ENCODE results near the gene IL4R.

Gene IL4R

DNA sequence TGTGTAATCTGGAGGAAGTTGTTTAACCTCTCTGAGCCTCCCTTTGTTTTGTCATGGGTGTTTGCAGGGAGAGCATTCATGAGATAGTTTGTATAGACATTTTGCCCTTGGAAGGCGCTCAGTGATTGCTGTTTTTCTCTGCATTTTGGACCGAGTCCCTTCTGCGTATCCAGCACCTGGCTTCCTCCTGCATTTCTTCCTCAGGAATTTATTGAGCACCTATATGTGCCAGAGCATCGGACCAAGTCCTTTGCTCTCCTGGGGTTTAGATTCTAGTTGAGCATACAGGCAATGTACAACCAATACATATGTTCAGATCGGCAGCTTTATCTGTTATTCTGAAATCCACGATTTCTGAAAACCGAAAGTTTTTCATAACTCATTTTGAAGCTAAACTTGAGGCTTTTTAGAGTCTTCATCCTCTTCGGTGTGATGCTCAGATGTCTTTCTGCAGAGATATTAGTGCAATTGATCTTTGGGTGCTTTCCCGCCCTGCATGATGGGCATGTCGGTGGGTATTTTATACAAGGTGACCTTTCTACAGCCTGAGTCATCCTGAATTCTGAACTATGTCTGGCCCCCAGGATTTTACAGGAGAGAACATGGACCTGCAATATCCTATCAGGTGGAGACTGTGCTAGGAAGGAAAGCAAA, 4.1 kb downstream of the IL4R start:
- no peak overlapping the region for H3K27ac ChIP-seq (ENCODE audit: low read length)

GRCh38 chr16:27318392-27319256, 4.8 kb downstream of the IL4R start:
- peaks cover 9% of the 10 kb centered on the region for H3K4me1 ChIP-seq (ENCODE audit: insufficient read depth, low read length)
- H3K36me3 ChIP-seq (ENCODE audit: insufficient read depth, low read depth, low read length): no peaks in the 10 kb centered on the region
- H3K4me3 ChIP-seq (ENCODE audit: low read length): no peak overlapping the region
- H3K9ac ChIP-seq (ENCODE audit: low read depth, low read length): no peak overlapping the region
- H3K9me3 ChIP-seq (ENCODE audit: insufficient read depth, low read depth, low read length): no peaks in the 10 kb centered on the region
- peaks cover 12% of the 10 kb centered on the region for H3K27me3 ChIP-seq (ENCODE audit: insufficient read depth, low read length)
- no peak overlapping the region for H3K27ac ChIP-seq (ENCODE audit: low read length)

More for the DNA sequence above, 4.1 kb downstream of the IL4R start:
- Histone ChIP-seq H3K9ac (ENCODE audit: low read depth, low read length) (no peak overlapping the region), H3K36me3 (ENCODE audit: insufficient read depth, low read depth, low read length) (no peaks in the 10 kb centered on the region), H3K27me3 (ENCODE audit: insufficient read depth, low read length) (peaks cover 18% of the 10 kb centered on the region), H3K9me3 (ENCODE audit: insufficient read depth, low read depth, low read length) (no peaks in the 10 kb centered on the region), H3K4me3 (ENCODE audit: low read length) (no peak overlapping the region), H3K4me1 (ENCODE audit: insufficient read depth, low read length) (peaks cover 9% of the 10 kb centered on the region)

DNA sequence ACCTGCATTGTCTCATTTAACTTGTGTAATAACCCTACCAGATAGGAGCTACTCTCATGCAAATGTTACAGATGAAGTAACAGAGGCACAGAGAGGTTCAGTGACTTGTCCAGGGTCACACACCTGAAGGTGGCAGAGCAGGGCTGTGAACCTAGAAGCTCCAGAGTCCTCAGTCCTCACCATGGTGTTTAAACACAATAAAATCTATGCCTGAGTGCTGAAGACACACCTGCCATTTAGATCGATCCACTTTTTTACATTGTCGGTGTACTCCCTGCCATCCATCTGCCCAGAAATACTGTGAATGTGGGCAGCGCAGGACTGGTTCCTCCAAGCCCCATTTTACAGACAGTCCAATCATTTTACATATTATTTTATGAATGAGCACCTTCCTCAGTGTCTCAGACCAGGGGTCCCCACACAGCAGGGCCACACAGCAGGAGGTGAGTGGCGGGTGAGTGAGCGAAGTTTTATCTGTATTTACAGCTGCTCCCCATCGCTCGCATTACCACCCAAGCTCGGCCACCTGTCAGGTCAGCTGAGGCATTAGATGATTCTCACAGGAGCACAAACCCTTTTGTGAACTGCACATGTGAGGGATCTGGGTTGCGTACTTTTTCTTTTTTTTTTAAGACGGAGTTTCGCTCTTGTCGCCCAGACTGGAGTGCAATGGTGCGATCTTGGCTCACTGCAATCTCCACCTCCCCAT, 5.6 kb downstream of the IL4R start:
- Histone ChIP-seq H3K27ac (ENCODE audit: low read length) (no peak overlapping the region), H3K36me3 (ENCODE audit: insufficient read depth, low read depth, low read length) (no peaks in the 10 kb centered on the region), H3K27me3 (ENCODE audit: insufficient read depth, low read length) (peaks cover 7% of the 10 kb centered on the region), H3K4me3 (ENCODE audit: low read length) (no peak overlapping the region), H3K4me1 (ENCODE audit: insufficient read depth, low read length) (peaks cover 13% of the 10 kb centered on the region), H3K9me3 (ENCODE audit: insufficient read depth, low read depth, low read length) (no peaks in the 10 kb centered on the region), H3K9ac (ENCODE audit: low read depth, low read length) (no peak overlapping the region)

DNA sequence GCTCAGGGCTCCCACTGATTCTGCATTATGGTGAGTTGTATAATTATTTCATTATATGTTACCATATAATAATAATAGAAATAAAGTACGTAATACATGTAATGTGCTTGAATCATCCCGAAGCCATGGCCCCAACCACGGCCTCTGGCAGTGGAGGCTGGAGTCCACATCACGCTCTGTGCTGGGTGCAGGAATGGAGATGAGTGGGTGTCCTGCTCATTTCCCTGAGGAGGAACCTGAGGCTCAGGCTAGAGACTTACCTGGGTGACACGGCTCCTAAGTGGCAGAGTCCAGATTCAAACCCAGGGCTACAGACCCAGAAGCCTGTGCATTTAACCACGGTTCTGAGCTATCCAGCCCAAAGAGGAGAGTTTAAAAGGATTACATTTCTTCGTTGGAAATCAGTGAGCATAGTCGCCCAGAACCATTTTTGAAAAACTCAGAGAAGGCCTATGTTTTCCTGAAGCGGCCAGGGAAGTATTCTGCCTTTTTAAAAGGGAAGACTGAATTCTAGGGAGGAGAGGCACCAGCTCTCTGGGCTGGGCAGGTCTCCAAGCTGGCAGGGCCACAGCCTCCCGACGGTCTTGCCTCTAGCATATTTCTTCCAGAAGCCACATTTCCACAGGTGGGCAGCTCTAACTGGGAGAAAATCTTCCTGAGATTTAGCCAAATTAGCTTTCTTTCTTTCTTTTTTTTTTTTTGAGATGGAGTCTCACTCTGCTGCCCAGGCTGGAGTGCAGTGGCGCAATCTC, 6.7 kb downstream of the IL4R start:
- no peak overlapping the region for H3K4me3 ChIP-seq (ENCODE audit: low read length)
- peaks cover 22% of the 10 kb centered on the region for H3K4me1 ChIP-seq (ENCODE audit: insufficient read depth, low read length)
- no peaks in the 10 kb centered on the region for H3K36me3 ChIP-seq (ENCODE audit: insufficient read depth, low read depth, low read length)
- H3K27ac ChIP-seq (ENCODE audit: low read length): no peak overlapping the region
- H3K27me3 ChIP-seq (ENCODE audit: insufficient read depth, low read length): no peaks in the 10 kb centered on the region
- no peak overlapping the region for H3K9ac ChIP-seq (ENCODE audit: low read depth, low read length)
- no peaks in the 10 kb centered on the region for H3K9me3 ChIP-seq (ENCODE audit: insufficient read depth, low read depth, low read length)

DNA sequence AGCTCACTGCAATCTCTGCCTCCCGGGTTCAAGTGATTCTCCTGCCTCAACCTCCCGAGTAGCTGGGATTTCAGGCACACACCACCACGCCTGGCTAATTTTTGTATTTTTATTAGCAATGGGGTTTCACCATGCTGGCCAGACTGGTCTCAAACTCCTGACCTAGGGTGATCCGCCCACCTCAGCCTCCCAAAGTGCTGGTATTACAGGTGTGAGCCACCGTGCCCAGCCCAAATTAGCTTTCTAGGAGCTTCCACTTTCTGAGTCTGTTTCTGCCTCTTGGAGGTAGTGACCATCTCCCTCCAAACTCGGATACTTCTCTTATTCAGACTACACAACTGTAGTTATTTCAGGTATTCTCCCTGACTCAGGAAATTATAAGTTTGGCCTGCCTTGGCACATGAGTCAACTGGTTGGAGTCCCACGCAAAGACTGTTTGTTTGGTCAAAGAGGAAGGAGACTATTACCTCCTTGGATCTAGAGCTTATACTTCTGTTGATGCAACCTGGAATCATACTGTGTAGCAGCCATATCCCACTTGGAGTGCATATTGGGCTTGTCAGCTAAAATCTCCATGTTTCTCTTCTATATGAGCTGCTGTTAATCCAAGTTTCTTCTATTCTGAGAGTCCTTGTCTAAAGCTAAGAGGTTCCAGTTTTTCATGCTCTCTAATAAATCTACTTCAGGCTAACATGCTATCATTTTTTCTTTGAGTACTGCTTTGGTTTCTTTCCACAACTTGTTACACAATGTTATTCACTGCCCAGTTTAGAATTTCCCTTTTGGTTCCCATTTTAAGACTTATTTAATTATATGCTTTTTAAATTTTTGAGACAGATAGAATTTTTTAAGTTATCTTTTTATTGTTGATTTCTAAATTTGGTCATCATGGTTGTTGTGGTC, 7.5 kb downstream of the IL4R start:
- H3K9ac ChIP-seq (ENCODE audit: low read depth, low read length): no peak overlapping the region
- H3K27ac ChIP-seq (ENCODE audit: low read length): no peak overlapping the region
- H3K4me1 ChIP-seq (ENCODE audit: insufficient read depth, low read length): peaks cover 29% of the 10 kb centered on the region
- H3K36me3 ChIP-seq (ENCODE audit: insufficient read depth, low read depth, low read length): no peaks in the 10 kb centered on the region
- no peak overlapping the region for H3K4me3 ChIP-seq (ENCODE audit: low read length)
- H3K9me3 ChIP-seq (ENCODE audit: insufficient read depth, low read depth, low read length): no peaks in the 10 kb centered on the region
- no peaks in the 10 kb centered on the region for H3K27me3 ChIP-seq (ENCODE audit: insufficient read depth, low read length)

- peaks cover 34% of the 10 kb centered on the region for H3K4me1 ChIP-seq (ENCODE audit: insufficient read depth, low read length)
- H3K27me3 ChIP-seq (ENCODE audit: insufficient read depth, low read length): no peaks in the 10 kb centered on the region
- no peak overlapping the region for H3K9ac ChIP-seq (ENCODE audit: low read depth, low read length)
- H3K27ac ChIP-seq (ENCODE audit: low read length): no peak overlapping the region
- H3K36me3 ChIP-seq (ENCODE audit: insufficient read depth, low read depth, low read length): no peaks in the 10 kb centered on the region
- no peak overlapping the region for H3K4me3 ChIP-seq (ENCODE audit: low read length)
- no peaks in the 10 kb centered on the region for H3K9me3 ChIP-seq (ENCODE audit: insufficient read depth, low read depth, low read length)
Observed at GRCh38 chr16:27322858-27323780, 9.3 kb downstream of the IL4R start.

DNA sequence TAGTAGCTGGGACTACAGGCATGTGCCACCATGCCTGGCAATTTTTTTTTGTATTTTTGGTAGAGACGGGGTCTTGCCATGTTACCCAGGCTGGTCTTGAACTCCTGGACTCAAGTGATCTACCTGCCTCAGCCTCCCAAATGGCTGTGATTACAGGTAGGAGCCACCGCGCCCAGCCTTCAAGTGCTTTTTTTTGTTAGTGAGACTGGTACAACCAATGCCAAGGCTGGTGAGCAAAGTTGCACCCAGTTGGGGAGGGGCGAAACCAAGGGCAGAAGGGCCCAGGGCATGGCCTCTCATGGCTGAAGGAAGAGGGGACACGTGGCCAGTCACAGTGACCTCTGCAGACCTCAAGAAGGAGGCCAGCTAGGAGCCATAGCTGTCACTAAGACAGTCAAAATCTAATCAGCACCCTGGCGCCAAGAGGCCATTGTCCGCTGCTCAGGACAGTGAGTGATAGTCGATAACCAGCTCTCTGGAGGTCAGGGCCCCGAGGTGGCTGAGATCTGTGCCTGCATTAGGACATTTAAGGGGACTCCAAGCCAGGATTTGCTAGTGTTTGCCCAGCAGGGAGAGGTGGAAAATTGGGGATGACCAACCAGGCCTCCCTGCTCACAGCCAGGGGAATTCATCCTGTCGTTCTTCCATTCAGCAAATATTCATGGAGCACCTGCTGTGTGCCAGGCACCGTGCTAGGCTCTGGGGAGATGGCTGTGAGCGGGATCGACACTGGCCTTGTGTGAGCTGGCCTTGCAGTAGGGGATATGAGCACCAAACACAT, 10.2 kb downstream of the IL4R start:
- Histone ChIP-seq H3K27ac (ENCODE audit: low read length) (peak overlapping the region; percentile 58), H3K9ac (ENCODE audit: low read depth, low read length) (peak overlapping the region; percentile 32; the same call in 1 of the 2 replicates), H3K36me3 (ENCODE audit: insufficient read depth, low read depth, low read length) (no peaks in the 10 kb centered on the region), H3K9me3 (ENCODE audit: insufficient read depth, low read depth, low read length) (no peaks in the 10 kb centered on the region; the same call in 1 of the 2 replicates), H3K4me3 (ENCODE audit: low read length) (no peak overlapping the region), H3K27me3 (ENCODE audit: insufficient read depth, low read length) (no peaks in the 10 kb centered on the region), H3K4me1 (ENCODE audit: insufficient read depth, low read length) (peaks cover 28% of the 10 kb centered on the region)

DNA sequence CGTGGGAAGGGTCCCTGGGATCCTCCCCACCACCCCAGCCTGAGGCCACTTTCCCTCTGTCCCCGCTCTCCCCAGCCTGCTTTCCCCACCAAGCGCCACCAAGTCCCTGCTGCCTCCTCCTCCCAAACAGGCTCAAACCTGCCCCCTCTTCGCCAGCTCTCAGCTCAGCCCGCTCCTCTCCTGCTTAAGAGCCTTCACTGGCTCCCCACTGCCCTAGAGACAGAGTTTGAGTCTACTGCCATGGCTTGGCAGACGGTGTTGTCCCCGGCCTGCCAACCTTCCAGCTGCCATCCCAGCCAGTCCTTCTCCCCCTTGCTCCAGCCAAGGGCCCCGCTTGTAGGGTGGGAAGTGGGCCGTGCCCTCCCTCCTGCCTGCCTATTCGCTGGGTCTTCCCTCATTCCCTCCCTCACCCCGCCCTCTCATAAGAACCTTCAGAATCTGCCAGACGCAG, 11.1 kb downstream of the IL4R start:
- peak overlapping the region; percentile 32; the same call in 1 of the 2 replicates for H3K9ac ChIP-seq (ENCODE audit: low read depth, low read length)
- peak overlapping the region; percentile 58 for H3K27ac ChIP-seq (ENCODE audit: low read length)
- H3K4me1 ChIP-seq (ENCODE audit: insufficient read depth, low read length): peaks cover 28% of the 10 kb centered on the region

GRCh38 chr16:27325736-27326135, 12.0 kb downstream of the IL4R start:
- Histone ChIP-seq H3K27ac (ENCODE audit: low read length) (peak overlapping the region; percentile 58), H3K4me3 (ENCODE audit: low read length) (no peak overlapping the region), H3K4me1 (ENCODE audit: insufficient read depth, low read length) (peaks cover 28% of the 10 kb centered on the region), H3K36me3 (ENCODE audit: insufficient read depth, low read depth, low read length) (no peaks in the 10 kb centered on the region), H3K9ac (ENCODE audit: low read depth, low read length) (peak overlapping the region; percentile 60; the same call in 1 of the 2 replicates), H3K9me3 (ENCODE audit: insufficient read depth, low read depth, low read length) (no peaks in the 10 kb centered on the region; the same call in 1 of the 2 replicates), H3K27me3 (ENCODE audit: insufficient read depth, low read length) (no peaks in the 10 kb centered on the region)

More for the DNA sequence above, 11.1 kb downstream of the IL4R start:
- Histone ChIP-seq H3K36me3 (ENCODE audit: insufficient read depth, low read depth, low read length) (no peaks in the 10 kb centered on the region), H3K4me3 (ENCODE audit: low read length) (no peak overlapping the region), H3K27me3 (ENCODE audit: insufficient read depth, low read length) (no peaks in the 10 kb centered on the region), H3K9me3 (ENCODE audit: insufficient read depth, low read depth, low read length) (no peaks in the 10 kb centered on the region; the same call in 1 of the 2 replicates)
